HEK293 (cell line): ENCODE measurements around the gene SQSTM1.

ENCODE experiments used
- CTCF ChIA-PET: fragments of 350-600 bp; formaldehyde crosslinking; extraction: SDS; loops from one replicate; lab custom pipeline; 2021; ENCODE audit warnings: antibody characterized with exemption; lab: Yijun Ruan, JAX
- POLR2A ChIA-PET: fragments of 300-600 bp; formaldehyde crosslinking; extraction: SDS; loops from one replicate; lab custom pipeline; 2020; ENCODE audit warnings: antibody characterized with exemption, inconsistent platforms; lab: Yijun Ruan, JAX
- H3K27ac ChIP-seq: fragments of 200-500 bp; sonication (Bioruptor generic); 2 replicates; pipeline ENCODE4 v1.5.1; 2014; ENCODE audit warnings: low read depth, low read length, control low read depth, inconsistent platforms; ENCODE audit errors: extremely low read depth
- H3K36me3 ChIP-seq, 2 experiments: fragments of 200-500 bp in 1 of 2; sonication (Bioruptor generic) in 1 of 2; 1 replicate in 1 of 2; 2 replicates in 1 of 2; pipeline ENCODE4 v1.5.1; 2014 to 2017; ENCODE audit warnings: inconsistent platforms in 2 of 2, low read length in 2 of 2; ENCODE audit not compliant: control insufficient read depth in 2 of 2, insufficient read depth in 1 of 2
- H3K4me1 ChIP-seq: fragments of 200-500 bp; sonication (Bioruptor generic); 2 replicates; pipeline ENCODE4 v1.5.1; 2014; ENCODE audit warnings: mild to moderate bottlenecking, low read length, inconsistent platforms; ENCODE audit not compliant: control insufficient read depth, insufficient read depth
- H3K4me3 ChIP-seq: 2 replicates; pipeline ENCODE4 v1.5.1; 2011; ENCODE audit warnings: low read depth, mild to moderate bottlenecking, control low read depth, low read length, moderate library complexity
- H3K9me3 ChIP-seq: fragments of 200-500 bp; sonication (Bioruptor generic); 2 replicates; pipeline ENCODE4 v1.5.1; 2014; ENCODE audit warnings: low read depth, low read length, inconsistent platforms; ENCODE audit not compliant: control insufficient read depth, insufficient read depth
- HOXD13 ChIP-seq: sonication (generic); formaldehyde crosslinking; IDR thresholded peaks from 2 replicates; pipeline ENCODE4 v1.8.0; 2022; ENCODE audit warnings: missing genetic modification reagents, borderline replicate concordance
- KLF17 ChIP-seq: fragments of 450-650 bp; formaldehyde crosslinking; IDR thresholded peaks from 2 replicates; pipeline ENCODE4 v1.5.1; 2016; ENCODE audit warnings: missing biosample characterization, missing genetic modification characterization
- MYNN ChIP-seq: fragments of 450-650 bp; formaldehyde crosslinking; IDR thresholded peaks from 2 replicates; pipeline ENCODE4 v1.5.1; 2016; ENCODE audit warnings: missing biosample characterization, missing genetic modification characterization, borderline replicate concordance
- PRDM6 ChIP-seq: fragments of 450-650 bp; formaldehyde crosslinking; IDR thresholded peaks from 2 replicates; pipeline ENCODE4 v1.5.1; 2017; ENCODE audit warnings: missing biosample characterization, missing genetic modification characterization
- SALL2 ChIP-seq: fragments of 450-650 bp; formaldehyde crosslinking; IDR thresholded peaks from 2 replicates; pipeline ENCODE4 v1.5.0; 2017; ENCODE audit warnings: missing biosample characterization, mild to moderate bottlenecking, missing genetic modification characterization, borderline replicate concordance
- SETDB1 ChIP-seq: IDR thresholded peaks from one replicate; pipeline ENCODE4 v1.6.1; 2017; ENCODE audit warnings: mild to moderate bottlenecking, low read length, moderate library complexity, mixed read lengths; ENCODE audit not compliant: insufficient read length
- ZBTB17 ChIP-seq: fragments of 450-650 bp; formaldehyde crosslinking; IDR thresholded peaks from 2 replicates; pipeline ENCODE4 v1.5.1; 2016; ENCODE audit warnings: missing biosample characterization, missing genetic modification characterization
- ZBTB26 ChIP-seq: fragments of 450-650 bp; formaldehyde crosslinking; optimal IDR thresholded peaks from 2 replicates; pipeline ENCODE3; 2016; ENCODE audit warnings: missing biosample characterization, mild to moderate bottlenecking, missing genetic modification characterization
- ZFP69B ChIP-seq: fragments of 450-650 bp; formaldehyde crosslinking; IDR thresholded peaks from 2 replicates; pipeline ENCODE4 v1.5.1; 2016; ENCODE audit warnings: missing biosample characterization, missing genetic modification characterization
- ZIC2 ChIP-seq: fragments of 450-650 bp; formaldehyde crosslinking; IDR thresholded peaks from 2 replicates; pipeline ENCODE4 v1.5.1; 2016; ENCODE audit warnings: missing biosample characterization, missing genetic modification characterization
- ZNF211 ChIP-seq: fragments of 450-650 bp; formaldehyde crosslinking; IDR thresholded peaks from 2 replicates; pipeline ENCODE4 v1.5.1; 2016; ENCODE audit warnings: low read depth, missing biosample characterization, missing genetic modification characterization
- ZNF248 ChIP-seq: fragments of 450-650 bp; formaldehyde crosslinking; IDR thresholded peaks from 2 replicates; pipeline ENCODE4 v1.5.1; 2017; ENCODE audit warnings: missing biosample characterization, missing genetic modification characterization
- ZNF266 ChIP-seq: fragments of 450-650 bp; formaldehyde crosslinking; IDR thresholded peaks from 2 replicates; pipeline ENCODE4 v1.5.1; 2016; ENCODE audit warnings: missing biosample characterization, missing genetic modification characterization, low read depth
- ZNF280C ChIP-seq: fragments of 450-650 bp; formaldehyde crosslinking; IDR thresholded peaks from 2 replicates; pipeline ENCODE4 v1.5.1; 2016; ENCODE audit warnings: missing biosample characterization, missing genetic modification characterization
- ZNF324 ChIP-seq: fragments of 450-650 bp; formaldehyde crosslinking; IDR thresholded peaks from 2 replicates; pipeline ENCODE4 v1.5.1; 2016; ENCODE audit warnings: missing biosample characterization, missing genetic modification characterization
- ZNF391 ChIP-seq: fragments of 450-650 bp; formaldehyde crosslinking; IDR thresholded peaks from 2 replicates; pipeline ENCODE4 v1.5.1; 2016; ENCODE audit warnings: low read depth, missing biosample characterization, missing genetic modification characterization, borderline replicate concordance
- ZNF394 ChIP-seq: fragments of 450-650 bp; formaldehyde crosslinking; IDR thresholded peaks from 2 replicates; pipeline ENCODE4 v1.5.1; 2016; ENCODE audit warnings: missing biosample characterization, missing genetic modification characterization, mild to moderate bottlenecking, moderate library complexity, borderline replicate concordance
- ZNF596 ChIP-seq: fragments of 450-650 bp; IDR thresholded peaks from 2 replicates; pipeline ENCODE4 v1.5.0; 2018; ENCODE audit warnings: missing biosample characterization, mild to moderate bottlenecking, missing genetic modification characterization, moderate library complexity
- ZNF658 ChIP-seq: fragments of 450-650 bp; formaldehyde crosslinking; IDR thresholded peaks from 2 replicates; pipeline ENCODE4; 2016; ENCODE audit warnings: missing biosample characterization, missing genetic modification characterization
- ZNF664 ChIP-seq: fragments of 450-650 bp; formaldehyde crosslinking; IDR thresholded peaks from 2 replicates; pipeline ENCODE4 v1.5.1; 2016; ENCODE audit warnings: missing biosample characterization, missing genetic modification characterization

SQSTM1 gene

GRCh38 chr5:179824745-179825112 is 4.0 kb downstream of the SQSTM1 start (continued):
- TF ChIP-seq PRDM6 (tag by site-specific recombination) (no peak), ZNF280C (tag by site-specific recombination) (no peak), HOXD13 (no peak)

- ChIA-PET CTCF (no interaction called here), POLR2A (no interaction called here)
- H3K4me1 ChIP-seq, result peaks cover 5% of the 10 kb centered on the region; the same call in 1 of the 2 replicates
- no peaks in the 10 kb centered on the region for H3K9me3 ChIP-seq
- H3K36me3 ChIP-seq, result peaks cover 40 to 85% of the 10 kb centered on the region in 2 experiments
- H3K27ac ChIP-seq, result no peak overlapping the region
- TF ChIP-seq ZNF391 (tag by site-specific recombination) (no peak), ZNF394 (tag by site-specific recombination) (no peak), ZBTB26 (no peak), SALL2 (no peak), ZNF248 (tag by site-specific recombination) (no peak), ZIC2 (tag by site-specific recombination) (no peak), KLF17 (tag by site-specific recombination) (no peak), ZNF664 (tag by site-specific recombination) (no peak), MYNN (tag by site-specific recombination) (no peak), ZFP69B (tag by site-specific recombination) (no peak), ZNF658 (no peak), ZNF211 (tag by site-specific recombination) (no peak), ZNF596 (tag by site-specific recombination) (no peak), ZNF324 (tag by site-specific recombination) (no peak), ZBTB17 (tag by site-specific recombination) (no peak), SETDB1 (no peak), ZNF266 (tag by site-specific recombination) (no peak)
- TF ChIP-seq, all 188 proteins: peak for 0
- no peak overlapping the region for H3K4me3 ChIP-seq
Observed at GRCh38 chr5:179825655-179826182, 5.0 kb downstream of the SQSTM1 start.
